ENCODE data around the gene KCNG2.

DNA sequence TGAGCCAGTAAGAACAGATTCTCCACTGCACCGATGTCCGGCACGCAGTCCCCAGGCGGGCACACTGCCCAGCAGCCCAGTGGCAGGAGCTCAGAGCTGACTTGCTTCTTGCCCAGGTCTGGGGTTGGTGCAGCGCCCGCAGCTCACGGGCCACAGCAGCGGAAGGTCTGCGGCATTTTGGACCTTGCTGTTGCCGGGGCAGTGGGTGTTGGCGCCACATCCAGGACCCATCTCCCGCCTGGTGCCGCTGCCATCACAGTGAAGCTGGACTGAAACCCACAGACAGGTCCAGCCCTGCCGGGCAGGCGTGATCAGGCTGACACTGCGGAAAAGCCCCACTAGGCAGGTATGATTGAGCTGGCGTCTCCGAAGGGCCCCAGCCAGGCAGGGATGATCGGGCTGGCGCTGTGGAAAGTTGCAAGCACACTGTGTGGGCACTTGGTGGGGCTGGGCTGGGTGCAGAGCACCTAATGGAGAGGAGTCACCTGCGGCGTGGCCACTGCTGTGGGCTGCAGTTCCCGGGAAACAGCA, 78.3 kb downstream of the KCNG2 start:
- TF ChIP-seq, protein P1, sequence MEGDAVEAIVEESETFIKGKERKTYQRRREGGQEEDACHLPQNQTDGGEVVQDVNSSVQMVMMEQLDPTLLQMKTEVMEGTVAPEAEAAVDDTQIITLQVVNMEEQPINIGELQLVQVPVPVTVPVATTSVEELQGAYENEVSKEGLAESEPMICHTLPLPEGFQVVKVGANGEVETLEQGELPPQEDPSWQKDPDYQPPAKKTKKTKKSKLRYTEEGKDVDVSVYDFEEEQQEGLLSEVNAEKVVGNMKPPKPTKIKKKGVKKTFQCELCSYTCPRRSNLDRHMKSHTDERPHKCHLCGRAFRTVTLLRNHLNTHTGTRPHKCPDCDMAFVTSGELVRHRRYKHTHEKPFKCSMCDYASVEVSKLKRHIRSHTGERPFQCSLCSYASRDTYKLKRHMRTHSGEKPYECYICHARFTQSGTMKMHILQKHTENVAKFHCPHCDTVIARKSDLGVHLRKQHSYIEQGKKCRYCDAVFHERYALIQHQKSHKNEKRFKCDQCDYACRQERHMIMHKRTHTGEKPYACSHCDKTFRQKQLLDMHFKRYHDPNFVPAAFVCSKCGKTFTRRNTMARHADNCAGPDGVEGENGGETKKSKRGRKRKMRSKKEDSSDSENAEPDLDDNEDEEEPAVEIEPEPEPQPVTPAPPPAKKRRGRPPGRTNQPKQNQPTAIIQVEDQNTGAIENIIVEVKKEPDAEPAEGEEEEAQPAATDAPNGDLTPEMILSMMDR (IDR thresholded peaks at IDR 0.05) = no peak
- TF ChIP-seq EP300 (IDR thresholded peaks at IDR 0.05) (no peak), POLR2A (IDR thresholded peaks at IDR 0.05) (no peak)

All from tibial nerve (tissue), 4 donors.